Tibial nerve (tissue), 3 donors: ENCODE data around the gene CRYGA.

ENCODE experiments used
- CTCF ChIP-seq, 5 experiments: fragments of 200-600 bp in 3 of 5; fragments of 450-650 bp in 2 of 5; sonication (generic) in 3 of 5; IDR thresholded peaks; one replicate each; pipeline ENCODE4 v1.5.1; 2016 to 2019; ENCODE audit warnings: antibody characterized with exemption in 5 of 5, mild to moderate bottlenecking in 3 of 5, moderate library complexity in 2 of 5
- POLR2A ChIP-seq, 2 donors: fragments of 450-650 bp; IDR thresholded peaks; one replicate each; pipeline ENCODE4 v1.6.1; 2017; ENCODE audit warnings: antibody characterized with exemption in 2 of 2, mild to moderate bottlenecking in 2 of 2, moderate library complexity in 2 of 2

GRCh38 chr2:208195531-208195930 lies 32.1 kb upstream of the CRYGA start:
- TF ChIP-seq CTCF (IDR thresholded peaks at IDR 0.05) = no peak
- no peak for TF ChIP-seq POLR2A (IDR thresholded peaks at IDR 0.05)
